ENCODE data around the gene SS18L1.

DNA sequence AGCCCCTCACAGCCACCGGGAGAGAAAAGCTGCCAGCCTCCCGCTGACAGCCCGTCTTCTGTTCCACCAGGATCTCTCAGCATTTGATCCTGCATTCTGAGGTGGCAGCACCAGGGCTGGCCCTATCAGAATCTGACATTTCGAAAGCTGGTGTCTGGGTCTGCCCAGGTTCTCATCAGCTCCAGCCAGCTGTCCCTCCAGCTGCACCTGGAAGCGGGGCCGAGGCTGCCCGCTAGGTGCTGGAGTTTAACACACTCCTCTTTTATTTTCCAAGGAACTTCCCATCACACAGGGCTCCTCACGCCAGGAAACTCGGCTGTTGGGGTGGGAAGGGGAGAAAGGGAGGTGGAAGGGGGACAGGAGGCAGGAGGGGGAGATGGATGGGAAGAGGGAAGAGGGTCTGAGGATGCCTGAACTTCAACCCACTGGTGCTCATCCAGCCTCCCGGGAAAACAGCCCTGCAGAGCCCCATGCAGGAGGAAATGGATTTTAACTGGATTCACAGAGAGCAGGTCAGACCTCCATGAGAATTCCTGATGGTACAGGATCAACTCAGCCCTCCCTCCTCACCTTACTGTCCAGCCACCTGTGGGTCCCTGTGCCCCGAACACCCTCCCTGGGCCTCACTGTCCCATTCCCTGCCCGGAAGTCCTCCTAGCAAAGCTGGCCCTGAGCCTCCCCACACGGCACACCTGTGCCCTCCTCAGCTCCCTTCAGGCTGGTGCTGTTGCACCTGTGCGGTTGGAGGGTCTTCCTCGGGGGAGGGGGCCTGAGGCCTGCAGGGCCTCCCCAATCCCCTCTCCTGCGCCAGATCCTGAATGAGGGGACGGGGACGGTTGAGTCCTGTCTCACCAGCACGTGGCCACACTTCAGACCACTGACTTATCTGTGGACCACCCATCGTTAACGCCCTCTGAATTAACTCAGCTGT, 25.2 kb upstream of the SS18L1 start:
- TF ChIP-seq, protein P1, sequence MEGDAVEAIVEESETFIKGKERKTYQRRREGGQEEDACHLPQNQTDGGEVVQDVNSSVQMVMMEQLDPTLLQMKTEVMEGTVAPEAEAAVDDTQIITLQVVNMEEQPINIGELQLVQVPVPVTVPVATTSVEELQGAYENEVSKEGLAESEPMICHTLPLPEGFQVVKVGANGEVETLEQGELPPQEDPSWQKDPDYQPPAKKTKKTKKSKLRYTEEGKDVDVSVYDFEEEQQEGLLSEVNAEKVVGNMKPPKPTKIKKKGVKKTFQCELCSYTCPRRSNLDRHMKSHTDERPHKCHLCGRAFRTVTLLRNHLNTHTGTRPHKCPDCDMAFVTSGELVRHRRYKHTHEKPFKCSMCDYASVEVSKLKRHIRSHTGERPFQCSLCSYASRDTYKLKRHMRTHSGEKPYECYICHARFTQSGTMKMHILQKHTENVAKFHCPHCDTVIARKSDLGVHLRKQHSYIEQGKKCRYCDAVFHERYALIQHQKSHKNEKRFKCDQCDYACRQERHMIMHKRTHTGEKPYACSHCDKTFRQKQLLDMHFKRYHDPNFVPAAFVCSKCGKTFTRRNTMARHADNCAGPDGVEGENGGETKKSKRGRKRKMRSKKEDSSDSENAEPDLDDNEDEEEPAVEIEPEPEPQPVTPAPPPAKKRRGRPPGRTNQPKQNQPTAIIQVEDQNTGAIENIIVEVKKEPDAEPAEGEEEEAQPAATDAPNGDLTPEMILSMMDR (IDR thresholded peaks at IDR 0.05) = no peak
- no peak for TF ChIP-seq POLR2AphosphoS5 (IDR thresholded peaks at IDR 0.05; ENCODE audit: low read depth, low read length)
- TF ChIP-seq PBX3 (IDR thresholded peaks at IDR 0.05) = no peak
- no peak for TF ChIP-seq SMC3 (IDR thresholded peaks at IDR 0.05; ENCODE audit: low read depth, low read length)
- TF ChIP-seq YY1 (IDR thresholded peaks at IDR 0.05; ENCODE audit: low read depth) = no peak
- no peak for TF ChIP-seq RXRA (IDR thresholded peaks at IDR 0.05; ENCODE audit: borderline replicate concordance, low read depth)
- TF ChIP-seq FOXJ3 (CRISPR knock-in tag; IDR thresholded peaks at IDR 0.05) = no peak
- no peak for TF ChIP-seq NRF1 (IDR thresholded peaks at IDR 0.05; ENCODE audit: low read depth, low read length)
- TF ChIP-seq MAX (IDR thresholded peaks at IDR 0.05; ENCODE audit: low read depth) = no peak
- no peak for TF ChIP-seq RAD21 (IDR thresholded peaks at IDR 0.05; ENCODE audit: low read length)
- no peak for TF ChIP-seq GATA2 (CRISPR knock-in tag; IDR thresholded peaks at IDR 0.05)
- TF ChIP-seq TAF1 (IDR thresholded peaks at IDR 0.05; ENCODE audit: borderline replicate concordance, low read depth, low read length) = no peak

All from SK-N-SH (cell line).